ENCODE data around the gene UNC5C.
A peak's percentile ranks its signal among the peaks of the same experiment; 100 is the strongest.

UNC5C gene

DNA sequence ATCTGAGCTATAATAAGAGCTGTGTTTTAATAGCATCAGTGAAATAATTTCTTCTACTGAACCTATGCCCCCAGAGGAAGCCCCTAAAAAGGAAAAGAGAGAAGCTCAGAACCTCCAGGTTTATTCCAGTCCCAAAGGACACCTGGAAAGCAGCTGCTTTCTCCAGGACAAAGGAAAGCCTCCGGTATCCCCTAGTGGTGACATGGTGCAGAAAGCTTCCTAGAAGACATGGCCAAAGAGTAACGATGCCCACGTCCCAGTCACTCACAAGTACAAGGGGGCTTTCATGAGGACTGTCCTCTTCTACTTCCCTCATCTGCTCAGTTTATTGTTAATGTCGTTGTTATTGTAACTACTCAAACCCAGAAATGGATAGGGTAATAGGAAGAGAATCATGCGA is 343.9 kb downstream of the UNC5C start:
- H3K4me3 ChIP-seq (ENCODE audit: low read depth, low read length), result no peak overlapping the region
- TF ChIP-seq, protein P1, sequence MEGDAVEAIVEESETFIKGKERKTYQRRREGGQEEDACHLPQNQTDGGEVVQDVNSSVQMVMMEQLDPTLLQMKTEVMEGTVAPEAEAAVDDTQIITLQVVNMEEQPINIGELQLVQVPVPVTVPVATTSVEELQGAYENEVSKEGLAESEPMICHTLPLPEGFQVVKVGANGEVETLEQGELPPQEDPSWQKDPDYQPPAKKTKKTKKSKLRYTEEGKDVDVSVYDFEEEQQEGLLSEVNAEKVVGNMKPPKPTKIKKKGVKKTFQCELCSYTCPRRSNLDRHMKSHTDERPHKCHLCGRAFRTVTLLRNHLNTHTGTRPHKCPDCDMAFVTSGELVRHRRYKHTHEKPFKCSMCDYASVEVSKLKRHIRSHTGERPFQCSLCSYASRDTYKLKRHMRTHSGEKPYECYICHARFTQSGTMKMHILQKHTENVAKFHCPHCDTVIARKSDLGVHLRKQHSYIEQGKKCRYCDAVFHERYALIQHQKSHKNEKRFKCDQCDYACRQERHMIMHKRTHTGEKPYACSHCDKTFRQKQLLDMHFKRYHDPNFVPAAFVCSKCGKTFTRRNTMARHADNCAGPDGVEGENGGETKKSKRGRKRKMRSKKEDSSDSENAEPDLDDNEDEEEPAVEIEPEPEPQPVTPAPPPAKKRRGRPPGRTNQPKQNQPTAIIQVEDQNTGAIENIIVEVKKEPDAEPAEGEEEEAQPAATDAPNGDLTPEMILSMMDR (IDR thresholded peaks at IDR 0.05; ENCODE audit: low read depth, low read length), result 0 out of 2 replicates have a peak, but pooled peaks have one; percentile 14

- H3K4me3 ChIP-seq (ENCODE audit: low read depth, low read length), result no peak overlapping the region
- TF ChIP-seq, protein P1 (IDR thresholded peaks at IDR 0.05; ENCODE audit: low read depth, low read length), result no peak
Measured at GRCh38 chr4:95204267-95204844, 344.4 kb downstream of the UNC5C start.

DNA sequence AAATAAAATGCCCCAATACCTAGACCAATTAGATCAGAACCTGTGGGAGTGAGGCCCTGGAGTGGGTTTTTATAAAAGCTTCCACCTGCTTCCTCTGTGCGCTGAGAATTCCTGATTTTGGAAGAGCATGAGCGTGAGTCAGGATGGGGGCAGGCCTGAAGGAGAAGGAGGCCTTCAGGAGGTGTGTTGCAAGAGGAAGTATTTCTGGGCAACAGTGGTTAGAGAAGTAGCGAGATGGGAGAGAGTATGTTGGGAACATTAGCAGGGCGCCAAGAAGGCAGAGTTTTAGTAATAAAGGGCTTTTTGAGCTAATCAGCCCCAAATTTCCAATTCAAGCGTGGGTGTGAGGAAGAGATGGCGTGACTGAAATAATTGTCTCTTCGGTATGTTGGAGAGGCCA is 349.8 kb downstream of the UNC5C start:
- TF ChIP-seq, protein P1 (IDR thresholded peaks at IDR 0.05; ENCODE audit: low read depth, low read length), result no peak
- no peak overlapping the region for H3K4me3 ChIP-seq (ENCODE audit: low read depth, low read length)

GRCh38 chr4:95197353-95197752 is 351.4 kb downstream of the UNC5C start:
- TF ChIP-seq, protein P1 (IDR thresholded peaks at IDR 0.05; ENCODE audit: low read depth, low read length), result no peak
- no peak overlapping the region for H3K4me3 ChIP-seq (ENCODE audit: low read depth, low read length)

- no peak overlapping the region for H3K4me3 ChIP-seq (ENCODE audit: low read depth, low read length)
- TF ChIP-seq, protein P1 (IDR thresholded peaks at IDR 0.05; ENCODE audit: low read depth, low read length), result no peak
Measured at GRCh38 chr4:95193391-95194224, 355.2 kb downstream of the UNC5C start.

DNA sequence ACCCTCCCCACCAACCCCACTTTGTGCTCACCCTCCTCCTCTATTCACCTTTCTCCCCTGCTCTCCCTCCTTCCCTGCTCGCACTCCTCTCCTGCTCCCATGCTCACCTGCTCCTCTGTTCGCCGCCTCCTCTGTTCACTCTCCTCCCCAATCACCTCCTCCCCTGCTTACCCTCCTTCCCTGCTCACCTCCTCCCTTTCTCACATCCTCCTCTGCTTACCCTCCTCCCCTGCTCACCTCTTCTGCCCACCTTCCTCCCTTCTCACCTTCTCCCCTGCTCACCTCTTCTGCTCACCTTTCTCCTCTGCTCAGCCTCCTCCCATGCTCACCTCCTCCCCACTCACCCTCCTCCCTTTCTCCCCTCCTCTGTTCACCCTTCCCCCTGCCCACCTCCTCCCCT is 357.2 kb downstream of the UNC5C start:
- TF ChIP-seq, protein P1 (IDR thresholded peaks at IDR 0.05; ENCODE audit: low read depth, low read length), result no peak
- H3K4me3 ChIP-seq (ENCODE audit: low read depth, low read length), result no peak overlapping the region

DNA sequence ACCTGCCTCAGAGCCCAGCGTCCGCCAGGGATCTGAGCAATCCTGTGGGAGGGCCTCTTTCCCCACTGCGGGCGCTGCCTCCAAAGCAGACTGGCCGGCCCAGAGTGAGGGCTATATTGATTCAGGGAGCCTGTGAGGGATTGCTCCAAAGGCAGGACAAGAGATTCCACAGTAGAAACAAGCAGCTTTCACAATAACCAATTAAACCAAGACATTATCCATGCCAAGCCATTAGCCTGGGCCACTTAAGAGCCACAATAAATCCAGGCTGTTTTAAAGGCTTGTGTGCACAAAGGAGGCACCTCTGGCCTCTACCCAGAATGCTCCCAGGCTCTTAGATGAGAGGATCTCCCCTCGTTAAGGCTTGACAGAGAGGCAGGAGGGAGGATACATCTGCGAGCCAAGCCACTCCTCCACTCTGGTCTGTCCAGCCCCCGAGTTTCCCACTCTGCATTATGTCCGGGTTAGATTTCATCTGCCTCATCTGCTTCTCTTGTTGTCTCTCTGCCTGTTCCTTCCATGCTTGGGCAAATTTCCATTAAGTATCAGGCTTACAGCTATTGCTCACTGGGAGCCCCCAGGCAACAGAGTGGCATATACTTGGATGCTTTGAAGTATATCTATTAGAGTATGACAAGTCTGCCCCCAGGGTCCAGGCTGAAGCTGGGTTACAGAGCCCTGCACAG is 357.9 kb downstream of the UNC5C start:
- H3K4me3 ChIP-seq (ENCODE audit: low read depth, low read length), result no peak overlapping the region
- TF ChIP-seq, protein P1 (IDR thresholded peaks at IDR 0.05; ENCODE audit: low read depth, low read length), result no peak
